Stimulated activated CD4-positive, alpha-beta T cell treated with anti-CD3 and anti-CD28 coated beads, Interleukin-15, amount 100 ng/mL, for 1 hour (primary cell): Measurements from ENCODE around the gene DVL1.
"Not testable (repeated sequence)": the region's sequence is repeated elsewhere in the genome, so short reads cannot be mapped to it uniquely, and the experiment has no call there.

Source experiments
- DNase-seq, 2 donors: peaks; one replicate each; pipeline ENCODE4 v3.0.0-alpha.2; 2020; ENCODE audit warnings: low read depth in 1 of 2, low spot score in 1 of 2

DVL1 gene

GRCh38 chr1:1373815-1374588, 24.8 kb upstream of the DVL1 start:
- DNase-seq: no peak

DNA sequence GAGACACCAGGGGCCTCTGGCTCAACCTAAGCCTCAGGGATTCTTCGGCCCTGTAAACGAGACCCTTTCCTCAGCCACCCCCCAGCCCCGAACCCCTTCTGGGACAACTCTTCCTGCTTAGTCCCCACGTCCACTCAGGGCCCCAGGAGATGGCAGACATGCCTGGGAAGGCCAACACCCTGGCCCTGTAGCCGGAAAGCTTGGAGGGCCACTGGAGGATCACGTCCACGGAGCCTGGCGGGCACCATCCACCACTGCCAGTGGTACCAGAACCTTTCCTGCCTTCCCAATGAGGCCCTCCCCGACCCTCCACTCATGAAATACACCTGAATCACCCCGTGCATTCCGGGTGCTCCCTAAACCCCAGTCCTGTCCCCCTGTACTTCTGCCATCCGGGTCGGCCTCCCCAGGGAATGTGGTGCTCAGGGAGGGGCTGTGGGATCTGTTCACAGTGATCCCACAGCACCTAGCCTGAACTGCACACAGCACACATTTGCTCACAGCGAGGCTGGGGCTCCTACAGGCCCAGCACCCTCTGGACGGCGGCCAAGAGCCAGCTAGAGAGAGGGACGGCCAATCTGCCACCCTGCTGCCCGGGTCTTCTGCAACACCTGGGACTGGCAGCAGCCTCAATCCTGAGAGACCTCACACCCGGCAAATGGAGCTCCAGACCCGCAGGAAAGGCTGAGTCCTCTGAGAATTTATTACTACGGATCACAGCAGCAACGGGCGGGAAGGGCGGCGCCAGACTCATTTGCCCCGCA, 24.0 kb upstream of the DVL1 start:
- no peak for DNase-seq

DNA sequence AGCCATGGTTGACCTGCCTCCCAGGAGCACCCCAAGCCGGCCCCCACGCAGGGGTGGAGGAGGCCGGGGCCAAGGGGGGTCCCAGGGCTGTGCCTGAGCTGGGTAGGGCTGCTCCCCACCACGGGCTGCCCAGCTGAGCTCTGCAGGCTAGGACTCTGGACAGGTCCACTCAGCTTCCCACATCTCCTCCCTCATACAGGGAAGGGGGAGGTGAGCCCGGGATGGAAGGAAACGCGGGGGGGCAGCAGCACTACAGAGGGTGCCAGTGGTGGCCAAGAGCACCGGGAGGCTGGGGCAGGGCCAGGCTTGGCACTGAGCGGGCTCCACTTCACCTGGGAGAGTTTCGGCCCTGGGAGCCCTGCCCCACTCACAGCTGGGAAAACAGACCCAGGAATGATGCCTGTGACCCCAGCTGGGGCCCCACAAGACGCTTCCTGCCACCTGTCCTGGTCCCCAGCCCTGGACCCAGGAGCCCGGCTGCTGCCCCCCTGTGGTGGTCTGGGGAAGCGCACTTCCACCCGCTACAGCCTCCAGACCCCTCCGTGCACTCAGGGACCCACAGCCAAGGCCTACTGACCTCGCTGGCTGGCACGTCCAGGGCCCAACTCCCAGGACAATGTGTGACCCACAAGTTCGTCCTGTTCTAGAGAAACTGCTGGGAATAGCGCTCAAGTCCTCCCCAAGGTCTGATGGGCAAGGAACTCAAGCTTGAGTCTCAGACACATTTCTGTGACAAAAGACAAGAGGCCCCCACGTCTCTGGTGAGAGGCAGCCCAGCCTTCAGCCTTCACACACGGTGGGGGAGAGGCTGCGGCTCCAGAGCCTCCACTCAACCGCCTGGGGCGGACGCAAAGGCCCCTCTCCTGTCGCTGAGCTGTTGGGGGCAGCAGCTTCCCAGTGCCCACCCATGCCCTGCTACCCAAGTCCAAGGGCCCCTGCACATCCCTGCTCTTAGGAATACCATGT, 22.8 kb upstream of the DVL1 start:
- peak; percentile 61 to 73 for DNase-seq

- DNase-seq: peak in 1 of 2 donors; percentile 23
Measured at GRCh38 chr1:1371364-1371745, 22.1 kb upstream of the DVL1 start.

DNA sequence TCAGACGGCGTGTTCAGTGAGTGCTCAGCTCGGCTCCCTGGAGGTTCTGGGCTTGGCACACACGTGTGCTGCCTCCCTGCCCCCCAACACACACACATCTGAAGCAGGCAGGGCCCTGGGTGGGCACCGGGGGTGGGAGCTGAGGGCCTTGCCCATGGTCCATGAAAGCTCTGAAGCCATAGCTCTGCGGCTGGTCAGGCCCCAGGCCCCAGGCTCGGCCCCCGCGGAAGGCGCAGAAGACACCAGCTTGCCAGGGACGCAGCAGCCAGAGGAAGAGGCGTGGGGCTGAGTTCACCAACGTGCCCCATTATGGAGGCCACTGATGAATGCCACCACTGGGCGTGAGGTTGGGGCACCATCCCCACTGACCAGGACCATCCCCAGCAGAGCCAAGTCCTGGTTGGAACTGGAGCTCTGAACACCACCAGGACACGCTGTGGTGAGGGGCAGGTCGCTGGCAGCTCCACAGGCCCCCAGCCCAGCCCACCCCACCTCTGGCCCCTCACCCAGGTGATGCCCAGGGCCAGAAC, 21.6 kb upstream of the DVL1 start:
- no peak for DNase-seq

DNA sequence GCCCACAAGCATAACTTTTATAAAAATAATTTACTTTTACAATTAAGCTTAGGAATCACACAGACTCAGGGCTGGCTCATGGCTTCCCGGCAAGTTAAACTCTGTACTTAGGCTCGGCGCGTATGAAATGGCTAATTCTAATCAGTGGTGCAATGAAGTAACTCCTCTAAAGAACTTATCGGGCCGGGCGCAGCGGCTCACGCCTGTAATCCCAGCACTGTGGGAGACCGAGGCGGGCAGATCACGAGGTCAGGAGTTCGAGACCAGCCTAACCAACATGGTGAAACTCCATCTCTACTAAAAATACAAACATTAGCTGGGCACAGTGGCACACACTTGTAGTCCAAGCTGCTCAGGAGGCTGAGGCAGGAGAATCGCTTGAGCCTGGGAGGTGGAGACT, 20.9 kb upstream of the DVL1 start:
- not testable (repeated sequence) for DNase-seq

DNA sequence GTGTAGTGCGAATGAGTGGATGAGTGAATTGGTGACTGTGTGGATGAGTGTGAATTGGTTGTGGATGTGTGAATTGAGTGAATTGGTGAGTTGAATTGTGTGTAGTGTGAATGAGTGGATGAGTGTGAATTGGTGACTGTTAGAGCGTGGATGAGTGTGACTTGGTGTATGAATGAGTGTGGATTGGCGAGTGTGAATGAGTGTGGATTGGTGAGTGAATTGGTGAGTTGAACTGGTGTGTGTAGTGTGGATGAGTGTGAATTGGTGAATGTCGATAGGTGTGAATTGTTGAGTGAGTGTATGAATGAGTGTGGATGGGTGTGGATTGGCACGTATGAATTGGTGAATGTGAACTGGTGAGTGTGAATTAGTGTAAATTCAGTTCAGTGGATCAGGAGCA, 18.1 kb upstream of the DVL1 start:
- no peak for DNase-seq

DNA sequence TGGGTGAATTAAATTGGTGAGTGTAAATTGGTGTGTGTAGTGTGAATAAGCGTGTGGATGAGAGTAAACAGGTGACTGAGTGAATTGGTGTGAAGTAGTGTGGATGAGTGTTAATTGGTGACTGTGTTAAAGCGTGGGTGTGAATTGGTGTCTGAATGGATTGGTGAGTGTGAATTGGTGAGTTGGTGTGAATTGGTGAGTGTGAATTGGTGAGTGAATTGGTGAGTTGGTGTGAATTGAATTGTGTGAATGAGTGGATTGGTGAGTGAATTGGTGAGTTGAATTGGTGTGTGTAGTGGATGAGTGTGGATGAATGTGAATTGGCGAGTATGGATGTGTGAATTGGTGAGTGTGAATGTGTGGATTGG, 17.5 kb upstream of the DVL1 start:
- no peak for DNase-seq

DNA sequence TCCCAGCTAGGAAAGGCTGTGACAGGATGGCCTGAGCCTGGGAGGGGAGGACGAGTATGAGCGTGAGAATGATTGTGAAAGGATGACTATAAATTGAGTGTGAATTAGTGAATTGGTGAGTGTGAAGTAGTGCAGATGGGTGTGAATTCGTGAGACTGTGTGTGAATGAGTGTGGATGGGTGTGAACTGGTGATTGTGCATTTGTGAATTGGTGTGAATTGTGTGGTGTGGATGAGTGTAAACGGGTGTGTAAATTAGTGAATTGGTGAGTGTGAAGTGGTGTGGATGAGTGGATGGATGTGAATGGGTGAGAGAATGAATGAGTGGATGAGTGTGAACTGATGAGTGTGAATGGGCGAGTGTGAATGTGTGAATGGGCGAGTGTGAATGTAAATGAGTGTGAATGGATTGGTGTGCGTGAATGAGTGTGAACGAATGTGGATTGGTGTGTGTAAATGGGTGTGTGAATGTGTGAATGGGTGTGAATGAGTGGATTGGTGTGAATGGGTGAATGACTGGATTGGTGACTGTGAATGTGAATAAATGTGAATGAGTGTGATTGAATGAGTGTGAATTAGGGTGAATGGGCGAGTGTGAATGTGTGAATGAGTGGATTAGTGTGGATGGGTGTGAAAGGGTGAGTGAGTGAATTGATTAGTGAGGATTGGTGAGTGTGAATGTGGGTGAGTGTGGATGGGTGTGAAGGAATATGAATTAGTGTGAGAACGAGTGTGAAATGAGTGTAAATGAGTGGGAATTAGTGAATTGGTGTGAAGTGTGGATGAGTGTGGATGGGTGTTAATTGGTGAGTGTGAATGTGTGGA, 16.9 kb upstream of the DVL1 start:
- no peak for DNase-seq

GRCh38 chr1:1364266-1364665, 15.0 kb upstream of the DVL1 start:
- DNase-seq: no peak

GRCh38 chr1:1361982-1362423, 12.8 kb upstream of the DVL1 start:
- DNase-seq: no peak

DNA sequence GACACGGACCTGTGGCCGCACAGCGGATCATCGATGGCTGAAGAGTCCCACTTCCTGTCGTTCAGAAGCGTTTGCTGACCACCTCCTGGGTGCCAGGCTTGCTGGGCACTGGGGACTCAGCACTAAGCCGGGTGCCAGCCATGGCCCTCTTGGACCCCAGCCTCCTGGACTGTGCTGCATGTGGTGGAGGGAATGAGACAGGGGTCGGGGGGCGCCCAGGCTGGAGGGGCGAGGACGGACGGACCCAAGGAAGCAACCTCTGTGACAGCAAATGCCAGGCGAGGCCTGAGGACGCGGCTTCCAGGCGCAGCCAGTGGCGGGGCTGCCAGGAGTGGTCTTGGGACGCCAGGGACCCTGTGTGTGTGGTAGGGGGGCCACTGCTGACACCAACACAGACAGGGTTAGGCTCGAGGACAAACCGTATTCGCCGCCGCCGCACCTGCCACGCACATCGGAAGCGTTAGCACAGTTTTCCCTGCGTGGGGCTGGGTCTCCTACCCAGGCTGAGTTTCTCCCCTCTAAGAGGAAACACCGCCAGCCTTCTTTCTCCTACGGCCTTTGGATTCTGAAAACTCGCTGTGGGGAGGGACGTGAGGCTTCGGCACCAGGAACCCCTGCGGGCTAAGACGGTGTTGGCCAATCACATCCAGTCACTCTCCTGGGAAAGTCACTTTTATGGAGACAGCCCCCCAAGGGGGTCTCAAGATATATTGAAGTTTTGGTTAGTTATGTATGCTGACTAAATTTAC, 12.2 kb upstream of the DVL1 start:
- no peak for DNase-seq

DNA sequence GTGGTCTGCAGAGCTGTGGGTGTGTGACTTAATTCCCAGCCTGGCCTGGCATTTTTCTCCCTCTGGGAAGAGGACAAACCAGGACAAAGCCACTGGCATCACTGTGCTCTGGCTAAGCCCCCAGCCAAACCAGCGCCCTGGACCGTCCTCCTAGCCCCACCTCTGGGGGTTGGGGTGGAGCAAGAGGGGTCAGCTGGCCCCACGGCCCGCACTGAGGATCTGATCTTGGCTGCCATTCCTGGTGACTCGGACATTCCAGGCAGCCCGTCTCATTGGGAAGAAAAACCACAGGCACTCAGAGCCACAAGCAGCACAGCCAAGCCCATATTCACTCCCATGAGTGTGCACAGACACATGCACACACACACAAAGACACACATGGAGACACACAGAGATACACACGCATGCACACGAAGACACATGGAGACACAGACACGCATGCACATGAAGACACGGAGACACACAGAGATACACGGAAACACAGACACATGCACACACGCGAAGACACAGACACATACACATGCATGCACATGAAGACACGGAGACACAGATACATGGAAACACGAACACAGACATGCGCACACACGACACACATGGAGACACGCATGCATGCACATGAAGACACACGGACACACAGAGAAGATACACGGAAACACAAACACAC, 11.4 kb upstream of the DVL1 start:
- no peak for DNase-seq

GRCh38 chr1:1359664-1360468, 10.6 kb upstream of the DVL1 start:
- DNase-seq: no peak

GRCh38 chr1:1359308-1359663, 10.1 kb upstream of the DVL1 start:
- no peak for DNase-seq

GRCh38 chr1:1358433-1359271, 9.4 kb upstream of the DVL1 start, which contains the start of gene MXRA8:
TSS of gene MXRA8 (minus strand) at chr1:1358555. CDS start at chr1:1358504, 51 bp downstream.
- no peak for DNase-seq

DNA sequence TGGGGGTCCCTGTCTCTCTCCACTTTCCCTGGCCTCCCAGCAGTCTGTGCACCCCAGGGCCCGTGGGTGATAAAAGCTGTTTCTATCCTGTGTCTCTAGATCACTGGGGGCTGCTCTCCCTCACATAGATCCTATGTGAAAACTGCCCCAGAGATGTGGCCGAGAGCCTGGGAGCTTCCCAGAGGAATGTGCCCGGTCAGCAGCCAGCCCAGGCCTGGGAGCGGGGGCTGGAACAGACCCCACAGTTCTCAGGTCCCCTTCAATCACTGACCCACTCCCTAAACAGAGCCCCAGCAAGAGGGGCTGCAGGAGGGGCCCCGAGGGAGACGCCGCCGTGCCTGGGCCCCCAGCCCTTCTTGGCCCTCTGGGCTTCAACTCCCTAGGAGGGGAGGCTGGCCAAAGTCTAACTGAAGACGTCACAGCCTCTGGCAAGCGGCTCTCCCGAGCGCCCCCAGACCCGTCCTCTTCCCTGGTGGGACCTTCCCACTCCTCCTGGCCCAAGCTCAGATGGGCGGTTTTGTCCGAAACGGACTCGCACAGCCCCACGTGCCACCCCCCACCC, 8.7 kb upstream of the DVL1 start:
- DNase-seq: no peak
